Measurements from ENCODE around the gene ULK3. TPM values are rescaled to one million over a fixed set of nuclear protein-coding genes. Genes with fewer than 3 reads are reported as not detected.

ULK3 gene
- total and polyA plus RNA-seq, 2 donors (not counting 3 experiments of a cell fraction or from before 2014, with no cell fraction given) = 36.0 to 48.6 TPM

- H3K4me1 ChIP-seq (ENCODE audit: control insufficient read depth, extremely low read depth, insufficient read depth, low read length) = no peaks in the 10 kb centered on the region
- H3K36me3 ChIP-seq (ENCODE audit: control insufficient read depth in 2 of 2, extremely low read depth in 1 of 2, insufficient read depth in 2 of 2, low read length in 2 of 2) = peaks cover 0 to 18% of the 10 kb centered on the region in 2 experiments
- H3K9ac ChIP-seq (replicated peaks; ENCODE audit: extremely low read depth, insufficient read depth, low read length) = no peak overlapping the region
- no peak overlapping the region for H3K4me3 ChIP-seq (replicated peaks in 1 of 3; ENCODE audit: insufficient read depth in 1 of 3, low read depth in 1 of 3, low read length in 3 of 3)
- no peaks in the 10 kb centered on the region for H4K20me1 ChIP-seq (replicated peaks; ENCODE audit: control insufficient read depth, extremely low read depth, insufficient read depth, low read length)
- TF ChIP-seq JUN (IDR thresholded peaks at IDR 0.05; ENCODE audit: borderline replicate concordance, insufficient read depth, insufficient read length, low read depth) (no peak), POLR2AphosphoS5 (IDR thresholded peaks at IDR 0.05; ENCODE audit: insufficient read depth, low read depth, low read length) (no peak), MAX (IDR thresholded peaks at IDR 0.05; ENCODE audit: insufficient read depth, insufficient read length) (no peak), GATA2 (IDR thresholded peaks at IDR 0.05; ENCODE audit: insufficient read depth, insufficient read length, low read depth, low read length) (no peak), POLR2A (IDR thresholded peaks at IDR 0.05; ENCODE audit: low read depth, low read length) (no peak), CTCF (IDR thresholded peaks at IDR 0.05; ENCODE audit: extremely low read depth in 1 of 2, insufficient read depth in 1 of 2, low read depth in 1 of 2, low read length in 2 of 2) (no peak), FOS (IDR thresholded peaks at IDR 0.05; ENCODE audit: borderline replicate concordance, insufficient read depth, low read length) (no peak), EZH2 (IDR thresholded peaks at IDR 0.05; ENCODE audit: borderline replicate concordance, low read depth, low read length, severe bottlenecking) (no peak), MYC (IDR thresholded peaks at IDR 0.05; ENCODE audit: low read depth, low read length) (no peak)
- BruUV-seq (replicated peaks) = no TSS peak
- FAIRE-seq = no peak
- POLR2A ChIA-PET = no interaction called here
- peaks cover 11% of the 10 kb centered on the region for H3K79me2 ChIP-seq (ENCODE audit: control insufficient read depth, insufficient read depth, low read length)
- H2AFZ ChIP-seq (ENCODE audit: low read depth, low read length) = no peak overlapping the region
- dilution Hi-C loops (cut with MboI; ENCODE audit: extremely low pct_ligation_motif_present, low sequenced_read_pairs) (no loop called here), intact Hi-C loops (cut with micrococcal nuclease) (no loop called here)
- no peak for DNase-seq (ENCODE audit: low read depth, low spot score)
- H3K9me1 ChIP-seq (replicated peaks; ENCODE audit: control insufficient read depth, extremely low read depth, insufficient read depth, low read length) = no peaks in the 10 kb centered on the region
- no peak overlapping the region for H3K4me2 ChIP-seq (ENCODE audit: insufficient read depth, low read length)
- CTCF ChIA-PET = interaction anchor here (0.6 to 3.4 kb wide), 7 partner anchors 9 to 227 kb away, joined by 3 to 13 read pairs (median 3); no protein-coding TSS in a partner anchor
- H3K9me3 ChIP-seq (replicated peaks; ENCODE audit: control insufficient read depth, insufficient read depth, low read length) = no peaks in the 10 kb centered on the region
- no peak overlapping the region for H3K27ac ChIP-seq (ENCODE audit: insufficient read depth, low read depth, low read length)
- H3K27me3 ChIP-seq (ENCODE audit: control insufficient read depth in 2 of 2, insufficient read depth in 2 of 2, low read length in 2 of 2) = no peaks in the 10 kb centered on the region
Observed at GRCh38 chr15:74857671-74858368, 14.9 kb upstream of the ULK3 start.

Data from endothelial cell of umbilical vein (primary cell).